Panc1 (cell line): Measurements from ENCODE around the gene RBM41. TPM values are rescaled to one million over a fixed set of nuclear protein-coding genes. Genes with fewer than 3 reads are reported as not detected.

ENCODE experiments used
- ATAC-seq: fragments of 200-7000 bp; cut with Tn5 transposase; 2 replicates; pipeline ENCODE4 v1.9.1; 2020; ENCODE audit warnings: mild to moderate bottlenecking, moderate library complexity
- BruUV-seq: library from RNA; stranded (reverse); fragments of 400-500 nt; replicated peaks from 2 replicates; lab custom pipeline; 2021; lab: Mats Ljungman, UMichigan
- CTCF ChIA-PET: fragments of 300-600 bp; sonication (Branson Sonifier 250); formaldehyde crosslinking; loops from one replicate; lab custom pipeline; 2022; ENCODE audit warnings: antibody characterized with exemption; lab: Charles Lee
- POLR2A ChIA-PET: fragments of 300-600 bp; sonication (Branson Sonifier 250); formaldehyde crosslinking; loops from one replicate; lab custom pipeline; 2022; ENCODE audit warnings: antibody characterized with exemption; lab: Charles Lee
- DNase-seq: peaks from one replicate; pipeline ENCODE4 v3.0.0-alpha.2; 2010; ENCODE audit warnings: low read depth, low spot score
- H3K27ac ChIP-seq: 2 replicates; pipeline ENCODE4 v1.5.1; 2011; ENCODE audit warnings: mild to moderate bottlenecking, low read length, inconsistent platforms
- H3K27me3 ChIP-seq: fragments of 200-500 bp; sonication (Bioruptor generic); 2 replicates; pipeline ENCODE4 v1.6.0; 2014; ENCODE audit warnings: low read length, inconsistent platforms; ENCODE audit not compliant: control insufficient read depth, insufficient read depth
- H3K36me3 ChIP-seq: fragments of 200-500 bp; sonication (Bioruptor generic); 2 replicates; pipeline ENCODE4 v1.5.1; 2014; ENCODE audit warnings: inconsistent platforms, mild to moderate bottlenecking, low read length, moderate library complexity; ENCODE audit not compliant: control insufficient read depth, insufficient read depth
- H3K4me1 ChIP-seq: 2 replicates; pipeline ENCODE4 v1.5.1; 2011; ENCODE audit warnings: inconsistent platforms, mild to moderate bottlenecking, low read length, moderate library complexity; ENCODE audit not compliant: control insufficient read depth, insufficient read depth
- H3K4me3 ChIP-seq, 2 experiments: 2 replicates each; pipeline ENCODE4 v1.5.1; 2011 to 2012; ENCODE audit warnings: low read depth in 2 of 2, low read length in 2 of 2, mild to moderate bottlenecking in 2 of 2, inconsistent platforms in 1 of 2, moderate library complexity in 1 of 2
- H3K9me3 ChIP-seq: fragments of 200-500 bp; sonication (Bioruptor generic); 2 replicates; pipeline ENCODE4 v1.5.1; 2014; ENCODE audit warnings: low read depth, mild to moderate bottlenecking, inconsistent platforms, low read length, moderate library complexity; ENCODE audit not compliant: control insufficient read depth, insufficient read depth
- POLR2AphosphoS5 ChIP-seq: IDR thresholded peaks from 2 replicates; pipeline ENCODE4 v1.6.1; 2012; ENCODE audit warnings: mild to moderate bottlenecking, low read depth, low read length, moderate library complexity
- SIN3A ChIP-seq: IDR thresholded peaks from 2 replicates; pipeline ENCODE4 v1.6.1; 2012; ENCODE audit warnings: low read depth, mild to moderate bottlenecking, low read length, moderate library complexity, borderline replicate concordance; ENCODE audit not compliant: insufficient read depth
- TCF7L2 ChIP-seq: IDR thresholded peaks from 2 replicates; pipeline ENCODE4 v1.6.1; 2011; ENCODE audit warnings: mild to moderate bottlenecking, low read depth, low read length, inconsistent platforms
- in situ Hi-C: cut with HindIII; loops from 2 replicates; pipeline ENCODE4 v1.10.0; 2016; ENCODE audit warnings: low sequenced_read_pairs, low pct_unique_long_range_greater_than_20kb
- intact Hi-C: fragments of 100-400 bp; cut with micrococcal nuclease; formaldehyde crosslinking; loops from one replicate; pipeline ENCODE4 v1.10.0; 2022; ENCODE audit not compliant: unreplicated experiment
- total RNA-seq: library from RNA; stranded (reverse); gene quantifications from one replicate; pipeline ENCODE4 v1.2.1, GENCODE V29; 2021; ENCODE audit not compliant: unreplicated experiment
- TF ChIP-seq, protein P1 (sequence below), 2 experiments: IDR thresholded peaks; 2 replicates each; pipeline ENCODE4 v1.6.1; 2011 to 2012; ENCODE audit warnings: low read depth in 2 of 2, control low read depth in 1 of 2, low read length in 1 of 2, mild to moderate bottlenecking in 1 of 2, moderate library complexity in 1 of 2; ENCODE audit not compliant: insufficient read depth in 1 of 2
- TF ChIP-seq, protein P2 (sequence below): fragments of 450-650 bp; IDR thresholded peaks from 2 replicates; pipeline ENCODE4 v1.5.1; 2017; ENCODE audit warnings: mild to moderate bottlenecking

RBM41 gene
- total RNA-seq, 1 experiment from 2014 or later: 15.1 TPM

DNA sequence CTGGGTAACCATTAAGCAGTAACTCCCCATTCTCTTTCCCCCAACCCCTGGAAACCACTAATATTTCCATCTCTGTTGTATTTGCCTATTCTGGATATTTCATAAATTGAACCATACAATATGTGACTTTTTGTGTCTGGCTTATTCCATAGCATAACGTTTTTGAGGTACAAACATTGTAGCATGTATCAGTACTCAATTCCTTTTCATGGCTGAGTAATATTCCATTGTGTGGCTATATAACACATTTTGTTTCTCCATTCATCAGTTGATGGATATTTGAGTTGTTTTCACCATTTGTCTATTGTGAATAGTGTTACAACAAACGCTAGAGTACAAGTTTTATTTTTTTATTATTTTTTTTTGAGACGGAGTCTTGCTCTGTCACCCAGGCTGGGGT, 63.6 kb downstream of the RBM41 start:
- no TSS peak for BruUV-seq
- no peaks in the 10 kb centered on the region for H3K4me1 ChIP-seq
- no peaks in the 10 kb centered on the region for H3K9me3 ChIP-seq
- H3K27me3 ChIP-seq: no peaks in the 10 kb centered on the region
- no peak overlapping the region for H3K4me3 ChIP-seq
- DNase-seq: no peak
- ChIA-PET CTCF (no interaction called here), POLR2A (no interaction called here)
- H3K36me3 ChIP-seq: no peaks in the 10 kb centered on the region
- no peak for ATAC-seq
- in situ Hi-C loops: no loop called here
- intact Hi-C loops: no loop called here
- no peak for TF ChIP-seq SIN3A
- TF ChIP-seq TCF7L2: no peak
- no peak for TF ChIP-seq POLR2AphosphoS5
- TF ChIP-seq, protein P1, sequence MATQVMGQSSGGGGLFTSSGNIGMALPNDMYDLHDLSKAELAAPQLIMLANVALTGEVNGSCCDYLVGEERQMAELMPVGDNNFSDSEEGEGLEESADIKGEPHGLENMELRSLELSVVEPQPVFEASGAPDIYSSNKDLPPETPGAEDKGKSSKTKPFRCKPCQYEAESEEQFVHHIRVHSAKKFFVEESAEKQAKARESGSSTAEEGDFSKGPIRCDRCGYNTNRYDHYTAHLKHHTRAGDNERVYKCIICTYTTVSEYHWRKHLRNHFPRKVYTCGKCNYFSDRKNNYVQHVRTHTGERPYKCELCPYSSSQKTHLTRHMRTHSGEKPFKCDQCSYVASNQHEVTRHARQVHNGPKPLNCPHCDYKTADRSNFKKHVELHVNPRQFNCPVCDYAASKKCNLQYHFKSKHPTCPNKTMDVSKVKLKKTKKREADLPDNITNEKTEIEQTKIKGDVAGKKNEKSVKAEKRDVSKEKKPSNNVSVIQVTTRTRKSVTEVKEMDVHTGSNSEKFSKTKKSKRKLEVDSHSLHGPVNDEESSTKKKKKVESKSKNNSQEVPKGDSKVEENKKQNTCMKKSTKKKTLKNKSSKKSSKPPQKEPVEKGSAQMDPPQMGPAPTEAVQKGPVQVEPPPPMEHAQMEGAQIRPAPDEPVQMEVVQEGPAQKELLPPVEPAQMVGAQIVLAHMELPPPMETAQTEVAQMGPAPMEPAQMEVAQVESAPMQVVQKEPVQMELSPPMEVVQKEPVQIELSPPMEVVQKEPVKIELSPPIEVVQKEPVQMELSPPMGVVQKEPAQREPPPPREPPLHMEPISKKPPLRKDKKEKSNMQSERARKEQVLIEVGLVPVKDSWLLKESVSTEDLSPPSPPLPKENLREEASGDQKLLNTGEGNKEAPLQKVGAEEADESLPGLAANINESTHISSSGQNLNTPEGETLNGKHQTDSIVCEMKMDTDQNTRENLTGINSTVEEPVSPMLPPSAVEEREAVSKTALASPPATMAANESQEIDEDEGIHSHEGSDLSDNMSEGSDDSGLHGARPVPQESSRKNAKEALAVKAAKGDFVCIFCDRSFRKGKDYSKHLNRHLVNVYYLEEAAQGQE (IDR thresholded peaks at IDR 0.05; ENCODE audit: insufficient read depth in 1 of 2, low read depth in 2 of 2, low read length in 1 of 2): no peak
- TF ChIP-seq, protein P2, sequence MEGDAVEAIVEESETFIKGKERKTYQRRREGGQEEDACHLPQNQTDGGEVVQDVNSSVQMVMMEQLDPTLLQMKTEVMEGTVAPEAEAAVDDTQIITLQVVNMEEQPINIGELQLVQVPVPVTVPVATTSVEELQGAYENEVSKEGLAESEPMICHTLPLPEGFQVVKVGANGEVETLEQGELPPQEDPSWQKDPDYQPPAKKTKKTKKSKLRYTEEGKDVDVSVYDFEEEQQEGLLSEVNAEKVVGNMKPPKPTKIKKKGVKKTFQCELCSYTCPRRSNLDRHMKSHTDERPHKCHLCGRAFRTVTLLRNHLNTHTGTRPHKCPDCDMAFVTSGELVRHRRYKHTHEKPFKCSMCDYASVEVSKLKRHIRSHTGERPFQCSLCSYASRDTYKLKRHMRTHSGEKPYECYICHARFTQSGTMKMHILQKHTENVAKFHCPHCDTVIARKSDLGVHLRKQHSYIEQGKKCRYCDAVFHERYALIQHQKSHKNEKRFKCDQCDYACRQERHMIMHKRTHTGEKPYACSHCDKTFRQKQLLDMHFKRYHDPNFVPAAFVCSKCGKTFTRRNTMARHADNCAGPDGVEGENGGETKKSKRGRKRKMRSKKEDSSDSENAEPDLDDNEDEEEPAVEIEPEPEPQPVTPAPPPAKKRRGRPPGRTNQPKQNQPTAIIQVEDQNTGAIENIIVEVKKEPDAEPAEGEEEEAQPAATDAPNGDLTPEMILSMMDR: no peak
- no peak overlapping the region for H3K27ac ChIP-seq

DNA sequence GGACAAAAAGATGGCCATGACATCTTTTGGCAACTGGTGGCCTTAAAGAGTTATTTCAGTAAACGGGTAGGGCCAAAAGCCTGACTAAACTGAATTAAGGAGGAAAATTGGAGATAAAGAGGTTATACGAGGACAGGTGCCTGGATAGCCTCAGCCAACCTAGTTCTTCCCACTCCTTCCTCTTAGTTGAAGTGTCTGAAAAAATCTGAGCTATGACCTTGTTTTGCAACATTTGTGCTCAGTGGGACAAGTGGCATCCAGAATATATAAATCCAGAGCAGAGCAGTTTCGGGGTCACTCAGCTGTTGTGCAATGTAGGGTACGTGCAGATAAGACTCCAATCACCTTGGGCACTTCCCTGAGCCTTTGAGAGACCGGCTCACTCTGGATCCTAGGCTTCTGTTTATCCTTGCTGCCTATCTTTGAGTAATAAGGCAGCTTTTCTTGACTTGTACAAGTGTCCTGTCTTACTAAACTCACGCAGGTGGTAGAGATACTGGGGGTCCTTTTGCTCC, 68.4 kb downstream of the RBM41 start:
- CTCF ChIA-PET: no interaction called here
- POLR2A ChIA-PET: no interaction called here
- Histone ChIP-seq H3K27me3 (no peaks in the 10 kb centered on the region; the same call in 1 of the 2 replicates), H3K36me3 (no peaks in the 10 kb centered on the region), H3K4me3 (no peak overlapping the region), H3K4me1 (no peaks in the 10 kb centered on the region), H3K27ac (no peak overlapping the region), H3K9me3 (no peaks in the 10 kb centered on the region)
- no TSS peak for BruUV-seq
- TF ChIP-seq SIN3A (no peak), POLR2AphosphoS5 (no peak), TCF7L2 (no peak)
- TF ChIP-seq, protein P2: no peak
- TF ChIP-seq, protein P1 (IDR thresholded peaks at IDR 0.05; ENCODE audit: insufficient read depth in 1 of 2, low read depth in 2 of 2, low read length in 1 of 2): no peak
- no peak for DNase-seq
- in situ Hi-C loops: no loop called here
- intact Hi-C loops: no loop called here
- ATAC-seq: no peak
